Hematopoietic multipotent progenitor cell treated with erythropoietin and hydrocortisone succinate and interleukin-3 and kit ligand, for 4 days (in vitro differentiated cells): ENCODE results near the gene TPH2.
A peak's percentile ranks its signal among the peaks of the same experiment; 100 is the strongest.

Experiments used
- DNase-seq: peaks from one replicate; pipeline ENCODE4 v3.0.0-alpha.2; 2015

TPH2 gene

DNA sequence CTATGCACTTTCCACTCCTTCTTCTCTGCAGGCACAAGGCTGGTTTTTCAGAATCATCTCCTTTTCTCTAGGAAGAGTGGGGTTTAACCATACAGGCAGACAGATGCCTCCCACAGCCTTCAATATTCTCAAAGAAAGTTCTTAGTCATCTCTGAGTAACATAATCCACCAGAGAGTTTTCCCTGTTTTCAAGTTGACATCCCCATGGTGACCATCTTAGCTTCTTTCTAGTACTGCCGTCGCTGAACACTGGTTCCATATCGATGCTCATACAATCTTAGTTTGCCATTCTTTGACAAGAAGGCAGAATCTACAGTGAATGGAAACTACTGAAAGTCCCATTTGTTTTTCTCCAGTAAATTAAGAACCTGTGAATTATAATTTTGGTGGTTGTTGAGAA lies 28.6 kb downstream of the TPH2 start:
- no peak for DNase-seq

DNA sequence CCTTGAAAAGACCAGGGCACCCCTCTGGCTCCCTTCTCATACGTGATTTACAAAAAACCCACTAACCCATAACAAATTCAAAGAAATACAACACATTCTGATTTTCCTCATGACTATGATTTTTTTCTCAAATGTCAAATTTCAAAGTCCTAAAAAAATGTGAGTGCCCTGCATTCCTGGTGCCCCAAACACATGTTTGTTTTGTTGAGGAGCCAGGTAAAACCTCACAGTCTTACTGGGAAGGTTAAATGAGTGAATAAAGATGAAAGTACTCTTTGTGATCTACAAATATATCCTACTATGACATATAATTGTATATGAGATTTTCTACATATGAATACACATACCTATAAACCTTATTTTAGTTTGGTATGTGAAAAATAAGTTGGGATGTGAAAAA lies 30.7 kb downstream of the TPH2 start:
- no peak for DNase-seq

DNA sequence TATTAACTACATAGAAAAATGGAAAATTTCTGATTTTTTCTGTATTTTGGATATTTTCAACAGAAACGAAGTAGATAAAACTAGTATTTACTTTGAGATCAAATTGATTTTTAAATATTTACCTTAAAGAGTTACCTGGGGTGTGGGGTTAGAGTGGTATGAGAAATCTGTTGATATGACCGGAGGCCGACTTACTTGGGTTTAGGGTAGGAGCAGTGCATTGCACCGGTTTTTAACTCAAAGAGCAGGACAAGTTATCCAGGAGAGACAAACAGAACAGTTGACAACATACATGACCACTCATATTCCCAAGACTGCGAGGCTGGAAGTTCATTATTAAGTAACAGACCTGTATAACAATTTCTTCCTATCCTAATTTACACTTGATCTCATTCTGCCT lies 31.4 kb downstream of the TPH2 start:
- DNase-seq, result no peak

DNA sequence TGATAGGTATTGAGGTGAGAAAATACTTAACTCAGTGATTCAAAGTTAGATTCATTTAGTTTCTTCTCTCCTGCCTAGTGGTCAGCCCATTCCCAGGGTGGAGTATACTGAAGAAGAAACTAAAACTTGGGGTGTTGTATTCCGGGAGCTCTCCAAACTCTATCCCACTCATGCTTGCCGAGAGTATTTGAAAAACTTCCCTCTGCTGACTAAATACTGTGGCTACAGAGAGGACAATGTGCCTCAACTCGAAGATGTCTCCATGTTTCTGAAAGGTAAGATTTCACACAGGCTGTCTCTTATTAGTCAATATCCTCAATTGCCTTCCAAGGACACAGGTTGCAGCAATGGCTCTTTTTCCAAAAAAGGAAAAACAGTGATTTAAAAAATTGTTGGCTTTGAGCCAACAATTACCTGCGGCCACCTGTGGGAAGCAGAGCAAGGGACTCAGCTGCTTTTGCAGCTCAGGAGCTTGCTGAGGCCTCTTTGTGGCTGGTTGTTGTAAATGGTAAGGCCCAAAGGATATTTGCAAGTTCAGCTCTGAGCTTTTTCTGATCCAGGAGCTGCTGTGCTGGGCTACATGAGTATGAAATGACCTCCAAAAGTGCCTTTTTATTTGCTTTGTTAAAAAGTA lies 33.9 kb downstream of the TPH2 start:
- DNase-seq, result no peak

DNA sequence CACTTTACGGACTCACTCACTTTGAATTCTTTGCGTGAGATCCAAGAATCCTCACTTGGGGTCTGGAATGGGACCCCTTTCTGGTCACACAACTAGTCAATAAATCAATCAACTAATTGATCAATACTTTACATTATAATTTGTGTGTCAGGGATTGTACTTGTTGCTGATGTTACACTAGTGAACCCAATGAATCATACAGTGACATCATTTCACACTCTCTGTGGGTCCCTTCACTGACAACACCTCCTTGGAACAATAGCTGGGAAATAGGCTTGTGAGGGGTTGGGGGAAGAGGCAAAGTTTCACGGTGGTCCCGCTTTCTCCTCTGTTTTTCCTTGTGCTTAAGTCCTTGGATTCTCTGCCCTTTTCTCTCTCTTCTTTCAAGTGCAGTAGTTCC lies 35.0 kb downstream of the TPH2 start:
- no peak for DNase-seq

DNA sequence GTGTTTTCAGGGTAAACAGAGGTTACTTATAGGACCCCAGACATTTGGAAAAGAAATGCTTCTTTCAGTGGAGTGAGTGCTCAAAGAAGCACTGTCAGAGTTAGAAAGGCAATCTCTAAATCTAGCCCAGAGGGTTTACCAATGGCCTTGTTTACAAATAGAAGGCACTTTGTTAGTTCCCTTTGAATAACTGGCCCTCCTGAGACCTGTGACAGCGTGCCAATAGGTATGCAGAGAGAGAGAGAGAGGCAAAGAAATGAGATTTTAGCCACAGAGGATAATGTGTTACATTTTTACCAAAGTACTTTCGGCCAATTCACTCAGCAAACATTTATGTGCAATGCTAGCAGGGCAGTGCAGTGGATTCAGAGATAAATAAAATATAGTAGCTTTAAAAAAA lies 41.9 kb downstream of the TPH2 start:
- DNase-seq, result no peak

DNA sequence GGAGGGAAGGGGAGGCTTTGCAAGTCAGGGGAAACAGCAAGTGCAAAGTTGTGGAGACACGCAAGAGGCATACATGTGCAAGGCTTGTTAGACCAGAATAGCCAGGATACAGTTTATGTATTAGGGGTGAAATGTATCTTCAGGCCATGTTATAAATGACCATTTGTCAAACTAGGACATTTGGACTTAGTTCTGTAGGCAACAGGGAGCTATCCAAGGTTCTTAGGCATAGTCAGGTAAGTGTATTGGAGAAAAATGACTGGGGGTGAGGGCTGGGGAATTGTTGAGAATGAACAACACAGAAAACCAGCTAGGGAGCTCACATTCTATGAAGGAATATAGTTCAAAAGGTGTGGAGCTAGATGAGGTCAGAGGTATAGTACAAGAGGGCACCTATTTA lies 42.5 kb downstream of the TPH2 start:
- DNase-seq, result no peak

DNA sequence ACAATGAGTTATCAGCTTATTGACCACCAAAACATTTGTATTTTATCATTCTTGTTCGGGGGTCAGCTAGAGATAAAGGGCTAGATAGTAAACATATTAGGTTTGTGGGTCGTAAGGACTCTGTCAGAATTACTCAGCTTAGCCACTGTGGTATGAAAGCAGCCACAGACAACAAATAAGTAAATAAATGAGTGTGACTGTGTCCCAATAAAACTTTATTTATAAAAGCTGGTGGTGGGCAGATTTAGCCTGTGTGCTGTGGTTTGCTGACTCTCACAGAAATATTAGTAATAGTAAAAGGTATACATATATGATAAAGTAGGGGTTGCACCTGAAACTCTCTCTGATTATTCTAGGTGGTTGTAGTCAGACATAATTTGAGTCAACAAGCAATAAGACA lies 56.1 kb downstream of the TPH2 start:
- DNase-seq, result no peak

DNA sequence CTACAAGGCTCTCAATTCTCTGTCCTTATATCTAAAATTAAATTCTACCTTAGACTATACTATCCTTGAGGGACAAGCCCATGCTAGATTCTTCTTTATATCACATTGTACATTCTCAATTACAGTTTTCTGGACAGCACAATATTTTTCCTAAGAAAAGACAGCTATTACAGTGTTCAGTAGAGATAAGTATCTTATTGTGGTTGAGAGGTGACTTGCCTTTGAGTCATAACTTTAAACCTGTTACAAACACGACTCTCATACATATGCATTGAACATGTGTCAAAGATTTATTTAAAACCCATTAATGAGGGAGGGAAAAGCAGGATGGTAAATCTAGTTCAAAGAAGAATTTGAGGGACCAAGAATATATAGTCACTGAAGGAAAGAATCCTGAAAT lies 61.1 kb downstream of the TPH2 start:
- no peak for DNase-seq

DNA sequence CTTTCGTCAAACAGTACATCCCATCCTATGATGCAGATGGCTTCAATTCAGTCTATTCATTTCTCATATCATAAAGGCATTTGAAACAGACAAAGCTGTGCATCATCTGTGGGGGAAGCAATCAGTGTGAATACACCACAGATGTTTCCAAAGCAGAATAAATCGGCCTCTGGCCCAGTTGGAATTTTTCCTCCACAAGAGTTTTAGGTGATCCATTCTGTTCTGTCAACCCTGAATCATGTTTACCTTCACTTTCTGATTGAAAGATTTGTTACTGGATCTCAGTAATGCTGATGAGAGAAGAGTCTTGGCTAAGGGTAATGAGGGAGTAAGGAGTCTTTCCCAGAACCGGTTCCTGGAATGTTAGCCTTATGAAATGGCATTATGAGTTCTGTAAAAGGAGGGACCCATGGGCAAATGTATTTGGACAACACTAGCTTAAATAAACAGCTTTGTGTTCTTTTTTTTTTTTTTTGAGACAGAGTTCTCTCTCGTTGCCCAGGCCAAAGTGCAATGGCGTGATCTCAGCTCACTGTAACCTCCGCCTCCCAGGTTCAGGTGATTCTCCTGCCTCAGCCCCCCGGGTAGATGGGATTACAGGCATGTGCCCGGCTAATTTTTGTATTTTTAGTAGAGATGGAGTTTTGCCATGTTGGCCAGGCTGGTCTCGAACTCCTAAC lies 62.5 kb downstream of the TPH2 start:
- no peak for DNase-seq

DNA sequence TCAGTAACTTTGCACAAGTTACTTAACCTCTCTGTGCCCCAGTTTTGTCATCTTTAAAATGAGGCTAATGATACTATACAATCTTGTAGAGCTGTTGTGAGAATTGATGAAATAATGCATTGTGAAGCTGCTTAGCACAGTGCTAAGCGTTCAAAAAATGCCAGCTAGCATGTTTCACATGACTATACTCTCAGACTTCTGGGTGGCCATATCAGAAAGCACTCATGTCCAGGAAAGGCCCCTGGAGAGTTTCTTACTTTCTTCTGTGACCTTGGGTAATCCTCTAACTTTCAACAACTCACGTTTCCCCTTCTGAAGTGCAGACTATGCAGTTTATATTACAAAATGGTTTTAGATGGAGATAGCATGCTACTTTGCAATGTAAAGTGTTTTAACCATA lies 68.1 kb downstream of the TPH2 start:
- no peak for DNase-seq

DNA sequence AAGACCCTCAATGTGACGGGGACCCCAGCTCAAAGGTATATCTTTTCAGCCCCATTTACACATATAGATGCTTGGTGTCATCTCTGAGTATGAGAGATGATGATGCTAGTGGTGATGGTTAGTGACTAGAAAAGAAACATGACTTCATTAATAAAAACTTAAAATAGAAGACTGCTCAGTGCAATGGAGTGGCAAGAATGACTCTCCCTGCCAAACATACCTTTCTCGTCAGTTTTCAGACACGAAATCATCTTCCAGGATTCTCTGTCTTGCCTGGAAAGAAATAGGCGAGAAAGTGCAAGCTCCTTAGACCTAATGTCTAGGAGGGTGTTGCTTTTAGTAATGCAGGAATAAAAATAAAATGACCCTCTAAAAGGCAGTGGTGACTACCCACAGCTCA lies 71.7 kb downstream of the TPH2 start:
- no peak for DNase-seq

DNA sequence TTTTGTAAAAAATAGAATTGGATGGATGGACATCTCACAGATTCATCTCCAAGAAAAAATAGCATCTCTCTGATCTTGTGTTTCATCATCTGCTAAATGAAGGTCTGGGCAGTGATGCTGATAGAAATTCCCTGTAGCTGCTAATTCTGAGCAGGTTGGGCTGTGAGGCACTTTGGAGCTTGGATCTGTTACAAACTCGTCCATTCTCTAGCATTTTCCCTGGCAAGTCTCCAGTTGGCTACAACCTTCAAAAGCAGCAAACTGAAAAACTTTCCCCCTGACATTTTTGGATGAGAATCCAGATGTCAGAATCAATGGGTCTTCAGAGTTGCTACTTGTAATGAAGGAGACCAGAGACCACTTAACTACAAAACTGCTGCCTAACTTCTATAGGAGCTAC lies 72.7 kb downstream of the TPH2 start:
- DNase-seq, result no peak

DNA sequence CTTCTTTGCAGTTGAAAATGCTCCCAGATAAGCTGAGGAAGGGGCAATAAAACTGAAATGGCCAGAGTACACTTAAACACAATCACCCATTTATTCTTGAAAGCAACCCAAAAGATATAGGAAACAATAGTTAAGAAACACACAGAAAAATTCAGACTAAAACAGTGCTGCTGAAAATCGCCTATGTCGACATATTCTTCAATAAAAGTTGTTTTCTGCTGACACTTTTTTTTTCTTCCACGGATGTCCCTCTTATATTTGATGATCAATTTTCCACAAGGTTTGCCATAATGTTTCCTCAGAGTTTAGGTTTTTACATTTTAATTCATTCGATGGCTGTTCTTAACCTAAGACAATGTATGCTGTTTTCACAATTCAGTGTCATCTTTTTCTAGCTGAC lies 74.2 kb downstream of the TPH2 start:
- DNase-seq, result no peak

DNA sequence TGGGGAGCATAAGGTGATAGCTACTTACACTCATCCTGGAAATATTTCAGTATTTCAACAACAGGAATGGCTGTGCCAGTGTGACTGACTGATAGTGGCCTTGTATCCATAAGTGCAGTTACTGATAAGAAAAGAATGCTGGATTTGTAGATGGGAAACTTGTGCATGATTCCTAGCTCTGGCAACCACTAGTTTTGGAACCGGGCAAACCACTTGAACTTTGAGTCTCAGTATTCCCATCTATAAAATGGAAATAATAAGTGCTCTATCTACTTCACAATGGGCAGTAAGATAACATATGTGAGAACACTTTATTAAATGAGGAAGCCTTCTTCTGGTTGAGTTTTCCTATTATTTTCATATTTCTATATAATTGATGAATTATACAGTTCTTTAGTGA lies 77.2 kb downstream of the TPH2 start:
- no peak for DNase-seq

DNA sequence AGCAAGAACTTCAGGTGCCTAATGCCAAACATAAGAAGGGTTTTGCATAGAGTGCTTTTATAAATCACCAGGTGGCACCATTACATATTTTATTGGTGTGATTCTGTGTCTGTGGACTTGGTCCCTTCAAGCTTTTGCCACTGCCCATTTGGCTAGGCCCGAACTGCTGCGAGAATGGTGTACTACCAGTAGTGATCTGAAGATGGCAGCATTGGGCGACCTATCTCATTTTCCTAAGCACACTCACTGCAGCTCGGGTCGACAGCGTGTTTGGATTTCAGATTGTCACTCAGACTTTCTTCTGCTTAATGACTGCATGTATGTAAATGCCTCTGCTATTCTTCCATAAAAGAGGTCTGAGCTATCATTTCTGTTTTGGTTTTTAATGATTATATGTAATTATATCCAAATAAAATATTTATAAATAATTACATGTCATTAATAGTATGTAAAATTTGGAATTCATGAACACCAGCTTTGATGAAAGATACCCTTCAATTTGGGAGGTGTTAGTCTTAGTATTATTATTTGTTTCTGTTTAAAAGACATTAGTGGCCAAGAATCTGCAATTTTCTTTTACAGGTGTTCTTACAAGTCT lies 78.5 kb downstream of the TPH2 start:
- peak; percentile 79 for DNase-seq

DNA sequence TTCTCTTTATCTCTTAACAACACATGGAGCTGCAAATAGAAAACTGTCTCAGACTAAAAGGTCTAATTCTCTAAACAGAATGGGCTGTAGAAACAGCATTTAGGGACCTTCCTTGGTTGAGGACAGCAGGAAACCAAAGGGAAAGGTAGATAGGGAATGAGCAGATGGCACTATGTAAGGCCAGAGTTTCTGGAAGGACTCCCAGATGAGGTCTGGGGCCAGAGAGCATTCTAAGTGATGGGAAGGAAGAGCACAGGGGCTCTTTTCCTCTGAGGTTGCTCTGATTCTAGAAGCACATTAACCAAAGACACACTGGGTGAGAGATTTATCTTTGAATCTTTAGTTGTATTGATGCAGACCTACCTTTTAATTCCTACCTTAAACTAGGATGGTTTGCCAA lies 79.4 kb downstream of the TPH2 start:
- DNase-seq, result no peak

DNA sequence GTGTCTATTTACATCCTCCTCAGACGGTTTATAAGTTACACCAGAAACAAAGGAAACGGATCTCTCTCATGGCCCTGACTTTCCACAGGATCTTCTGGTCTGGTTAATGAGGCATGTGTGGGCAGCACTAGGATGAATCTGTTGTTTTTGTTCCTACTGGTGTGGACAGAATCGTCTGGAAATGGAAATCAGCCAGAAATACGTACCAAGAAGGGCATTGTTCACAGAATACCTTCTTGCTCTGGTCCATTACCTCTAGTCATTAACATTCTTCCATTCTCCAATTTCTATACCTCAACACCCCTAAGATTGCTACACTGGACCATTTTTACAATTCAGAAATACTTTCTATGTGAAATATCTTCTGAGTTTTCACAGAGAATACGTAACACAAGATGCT lies 86.0 kb downstream of the TPH2 start:
- no peak for DNase-seq

DNA sequence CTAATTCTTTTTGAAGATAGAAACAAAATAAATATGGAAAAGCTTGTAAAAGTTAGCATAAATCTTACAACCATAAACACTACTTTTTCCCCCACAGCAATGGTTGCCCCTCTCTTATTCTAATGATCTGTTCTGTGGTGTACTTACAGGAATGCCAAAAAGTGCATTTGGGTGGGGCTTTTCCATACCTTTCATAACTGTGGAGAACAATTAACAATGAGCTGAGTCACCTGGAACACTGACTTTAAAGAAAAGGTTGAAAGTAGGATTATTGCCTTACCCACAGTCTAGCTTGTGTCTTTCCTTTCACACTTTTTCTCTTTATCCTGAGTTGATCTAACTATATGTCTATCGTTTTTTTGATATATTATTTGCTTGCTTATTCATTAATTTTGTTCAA lies 86.9 kb downstream of the TPH2 start:
- no peak for DNase-seq

DNA sequence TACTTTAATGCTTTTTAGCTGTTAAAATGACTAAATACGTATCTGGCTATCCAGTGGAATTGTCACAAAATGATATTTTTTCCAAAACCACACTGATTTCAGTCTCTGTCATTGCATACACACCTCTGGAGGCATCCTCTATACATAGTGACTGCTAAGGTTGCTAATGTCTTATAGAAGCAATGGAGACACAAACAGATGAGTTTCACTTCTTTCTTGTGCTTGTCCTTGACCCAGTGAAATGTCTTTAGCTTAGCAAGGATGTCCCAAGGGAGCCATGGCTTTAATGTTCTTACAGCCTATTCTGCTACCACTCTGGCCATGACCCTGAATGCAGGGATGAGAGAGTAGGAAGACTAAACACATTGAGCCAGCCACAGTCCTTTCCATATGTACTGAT lies 90.3 kb downstream of the TPH2 start:
- no peak for DNase-seq

DNA sequence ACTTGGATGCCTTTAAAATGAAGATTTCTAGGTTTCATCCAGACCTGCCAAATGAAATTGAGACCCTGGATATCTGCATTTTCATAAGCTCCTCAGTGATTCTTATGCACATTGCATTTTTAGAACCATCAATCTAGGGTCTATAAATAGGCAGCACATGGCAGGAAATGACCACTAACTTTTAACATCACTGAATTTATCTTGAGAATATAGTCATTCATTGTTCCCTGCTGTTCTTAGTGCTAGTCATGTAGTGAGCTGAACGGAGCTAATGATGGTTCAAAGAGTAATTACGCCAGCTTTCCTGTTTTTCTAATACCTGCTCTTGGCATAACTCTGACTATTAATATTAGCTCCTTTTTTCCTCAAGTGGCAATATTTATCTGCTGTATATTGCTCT lies 91.6 kb downstream of the TPH2 start:
- no peak for DNase-seq

DNA sequence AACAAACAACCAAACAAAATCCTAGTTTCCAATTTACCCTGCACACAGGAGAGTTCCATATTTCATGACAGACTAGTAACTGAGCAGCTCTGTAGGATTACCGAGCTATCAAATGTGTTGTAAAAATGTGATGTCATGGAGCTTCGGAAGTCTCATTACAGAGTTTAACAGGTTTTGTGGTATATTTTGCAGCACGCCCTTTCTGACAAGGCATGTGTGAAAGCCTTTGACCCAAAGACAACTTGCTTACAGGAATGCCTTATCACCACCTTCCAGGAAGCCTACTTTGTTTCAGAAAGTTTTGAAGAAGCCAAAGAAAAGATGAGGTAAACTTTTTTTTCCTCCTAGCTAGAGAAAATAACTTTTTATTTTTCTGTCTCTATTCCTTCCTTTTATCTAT lies 92.4 kb downstream of the TPH2 start:
- peak; percentile 4 for DNase-seq

DNA sequence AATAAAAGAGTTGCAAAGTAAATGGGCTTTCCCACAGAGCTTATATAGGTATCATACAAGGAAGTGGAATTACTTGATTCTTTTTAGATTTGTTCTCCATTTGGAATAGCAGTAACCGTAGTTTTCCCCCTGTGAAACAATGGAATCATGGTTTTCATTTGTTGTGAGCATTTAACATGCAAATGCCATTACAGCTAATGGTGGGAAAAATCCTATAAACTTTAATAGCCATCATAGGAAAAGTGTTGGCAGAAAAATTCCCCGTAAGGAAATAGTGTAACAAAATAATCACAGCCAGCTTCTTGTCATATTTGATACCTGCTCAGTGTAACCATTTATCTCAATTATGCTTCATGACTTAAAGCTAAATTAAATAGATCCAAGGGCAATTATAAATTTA lies 95.3 kb downstream of the TPH2 start:
- no peak for DNase-seq

DNA sequence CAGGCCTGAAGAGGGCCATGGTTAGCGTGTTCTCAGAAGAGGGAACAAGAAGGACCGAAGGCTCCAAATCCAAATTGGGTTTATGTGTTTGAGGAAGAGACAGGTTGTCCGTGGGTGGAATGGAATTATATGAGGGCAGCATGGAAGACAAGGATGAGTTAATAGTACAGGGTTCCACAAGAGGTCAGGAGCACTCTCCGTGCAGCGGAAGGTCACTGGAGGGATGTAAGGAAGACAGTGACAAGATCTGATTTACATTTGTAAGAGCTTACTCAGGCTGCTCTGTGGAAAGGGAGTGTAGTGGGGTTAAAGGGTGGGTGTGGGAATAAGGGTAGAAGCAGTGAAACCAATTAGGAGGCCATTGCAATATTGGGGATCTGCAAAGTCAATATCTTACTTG lies 97.0 kb downstream of the TPH2 start:
- DNase-seq, result no peak

DNA sequence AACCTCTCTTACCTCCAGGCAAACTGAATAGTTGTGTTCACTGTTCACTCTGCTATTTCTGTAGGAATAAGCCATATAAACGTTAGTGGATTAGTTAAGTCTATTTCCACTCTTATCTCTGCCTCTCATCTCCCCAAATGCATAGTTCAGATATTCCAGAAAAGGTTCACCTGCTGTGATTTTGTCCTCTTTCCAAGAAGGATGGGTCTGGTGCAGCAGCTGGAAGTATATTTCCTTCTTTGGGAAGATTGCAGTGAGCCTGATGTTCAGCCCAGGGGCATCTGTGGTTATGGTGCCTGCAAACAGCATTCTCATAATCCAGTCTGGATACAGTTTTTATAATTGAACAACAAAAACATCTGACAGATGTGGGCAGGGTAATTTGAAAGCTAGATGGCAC lies 97.7 kb downstream of the TPH2 start:
- DNase-seq, result no peak
